ENCODE results near the gene LEMD1. TPM values are rescaled to one million over a fixed set of nuclear protein-coding genes. Genes with fewer than 3 reads are reported as not detected.

Gene LEMD1
- total and polyA plus RNA-seq, 8 donors: 0.28 to 0.32 TPM; not detected in 6

- H3K9me3 ChIP-seq: no peaks in the 10 kb centered on the region
- FAIRE-seq (no peak), ATAC-seq (peak; percentile 19 to 59 (median 42)), DNase-seq (peak in 2 of 6 donors; percentile 56 to 85)
- 13 to 14% methylated on average over 27 to 63 of the region's 63 CpGs for WGBS, 2 donors
- H3K4me1 ChIP-seq: peaks cover 0 to 10% (median 9%) of the 10 kb centered on the region in 3 donors
- peak overlapping the region in 3 of 4 donors; percentile 18 to 46 (median 23) for H3K4me3 ChIP-seq
- H3K27me3 ChIP-seq: no peaks in the 10 kb centered on the region
- intact Hi-C loops (cut with DNase I): no loop called here
- H3K36me3 ChIP-seq: no peaks in the 10 kb centered on the region
- no peak overlapping the region for H3K27ac ChIP-seq
- no peak for TF ChIP-seq CTCF (IDR thresholded peaks at IDR 0.05)
Measured at GRCh38 chr1:205343431-205344065, 78.3 kb downstream of the LEMD1 start.

- peak in 1 of 6 donors; percentile 32 for DNase-seq
- no peak for ATAC-seq
- H3K4me1 ChIP-seq: peaks cover 0 to 10% (median 9%) of the 10 kb centered on the region in 3 donors
- H3K36me3 ChIP-seq: no peaks in the 10 kb centered on the region
- no peaks in the 10 kb centered on the region for H3K9me3 ChIP-seq
- no peak for FAIRE-seq
- intact Hi-C loops (cut with DNase I): no loop called here
- 87 to 89% methylated on average over 11 to 12 of the region's 12 CpGs for WGBS, 2 donors
- no peak for TF ChIP-seq CTCF (IDR thresholded peaks at IDR 0.05)
- peak overlapping the region in 1 of 4 donors; percentile 46 for H3K4me3 ChIP-seq
- H3K27ac ChIP-seq: no peak overlapping the region
- H3K27me3 ChIP-seq: no peaks in the 10 kb centered on the region
Measured at GRCh38 chr1:205342986-205343385, 78.9 kb downstream of the LEMD1 start.

GRCh38 chr1:205340676-205341075, 81.2 kb downstream of the LEMD1 start:
- FAIRE-seq (no peak), ATAC-seq (no peak), DNase-seq (no peak)
- Histone ChIP-seq H3K9me3 (no peaks in the 10 kb centered on the region), H3K27me3 (no peaks in the 10 kb centered on the region), H3K36me3 (no peaks in the 10 kb centered on the region), H3K4me3 (no peak overlapping the region), H3K27ac (no peak overlapping the region), H3K4me1 (peaks cover 0 to 10% (median 9%) of the 10 kb centered on the region in 3 donors)
- intact Hi-C loops (cut with DNase I): no loop called here
- WGBS, 2 donors: 89 to 90% methylated on average over 1 of the region's 1 CpG
- no peak for TF ChIP-seq CTCF (IDR thresholded peaks at IDR 0.05)

- Histone ChIP-seq H3K4me3 (no peak overlapping the region), H3K4me1 (peaks cover 0 to 10% (median 9%) of the 10 kb centered on the region in 3 donors), H3K27me3 (no peaks in the 10 kb centered on the region), H3K9me3 (no peaks in the 10 kb centered on the region), H3K36me3 (no peaks in the 10 kb centered on the region), H3K27ac (no peak overlapping the region)
- DNase-seq: peak in 1 of 6 donors; percentile 33
- no peak for FAIRE-seq
- 86 to 92% methylated on average over 1 to 4 of the region's 4 CpGs for WGBS, 2 donors
- TF ChIP-seq CTCF (IDR thresholded peaks at IDR 0.05): no peak
- intact Hi-C loops (cut with DNase I): loop anchor here in 2 of 3 donors (5.0 to 10.0 kb wide), 6 partner anchors 88 to 305 kb away; no protein-coding TSS in a partner anchor
- no peak for ATAC-seq
Measured at GRCh38 chr1:205339717-205340116, 82.1 kb downstream of the LEMD1 start.

GRCh38 chr1:205339197-205339702, 82.6 kb downstream of the LEMD1 start:
- Histone ChIP-seq H3K36me3 (no peaks in the 10 kb centered on the region), H3K27ac (no peak overlapping the region), H3K4me1 (peaks cover 0 to 7% (median 7%) of the 10 kb centered on the region in 3 donors), H3K27me3 (no peaks in the 10 kb centered on the region), H3K4me3 (no peak overlapping the region), H3K9me3 (no peaks in the 10 kb centered on the region)
- no peak for ATAC-seq
- DNase-seq: peak in 1 of 6 donors; percentile 25
- no peak for FAIRE-seq
- intact Hi-C loops (cut with DNase I): loop anchor here in 2 of 3 donors (5.0 to 10.0 kb wide), 6 partner anchors 88 to 306 kb away; no protein-coding TSS in a partner anchor
- 86% methylated on average over 21 of the region's 21 CpGs for WGBS, 2 donors
- no peak for TF ChIP-seq CTCF (IDR thresholded peaks at IDR 0.05)

Measured in pancreas (tissue), 10 donors.